Stimulated activated CD4-positive, alpha-beta T cell treated with anti-CD3 and anti-CD28 coated beads, Interleukin-4, amount 100 ng/mL, for 48 hours (primary cell): ENCODE measurements around the gene COMT.

Experiments used
- DNase-seq, 2 donors: peaks; one replicate each; pipeline ENCODE4 v3.0.0-alpha.2; 2020; ENCODE audit warnings: low read depth in 2 of 2

Gene COMT

DNA sequence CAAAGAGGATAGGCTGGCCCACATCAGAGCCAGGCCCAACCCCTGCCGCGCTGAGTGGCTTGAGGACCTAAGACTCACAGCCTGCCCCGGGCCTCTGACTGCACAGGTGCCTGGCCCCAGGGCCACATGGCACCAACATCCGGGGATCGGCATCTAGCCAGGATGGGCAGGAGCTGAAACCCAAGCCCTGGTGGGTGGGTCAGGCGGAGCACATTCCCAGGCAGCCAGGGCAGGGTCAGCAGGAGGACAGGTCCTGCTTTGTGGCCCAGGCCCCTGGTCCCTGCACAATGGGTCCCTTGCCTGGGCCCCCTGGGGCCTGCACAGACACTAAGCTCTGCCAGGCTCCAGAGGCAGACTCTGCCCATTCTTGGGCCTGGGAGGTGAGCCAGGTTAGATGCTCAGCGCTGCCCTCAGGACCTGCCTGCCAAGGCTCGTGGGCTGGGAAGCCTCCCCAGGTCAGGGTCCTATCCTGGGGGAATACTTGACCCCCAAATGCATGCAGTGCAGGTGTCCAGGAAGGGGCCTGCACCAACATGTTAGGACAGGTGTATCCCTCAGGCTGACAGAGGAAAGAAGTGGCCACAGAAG, 41.5 kb downstream of the COMT start:
- no peak for DNase-seq

DNA sequence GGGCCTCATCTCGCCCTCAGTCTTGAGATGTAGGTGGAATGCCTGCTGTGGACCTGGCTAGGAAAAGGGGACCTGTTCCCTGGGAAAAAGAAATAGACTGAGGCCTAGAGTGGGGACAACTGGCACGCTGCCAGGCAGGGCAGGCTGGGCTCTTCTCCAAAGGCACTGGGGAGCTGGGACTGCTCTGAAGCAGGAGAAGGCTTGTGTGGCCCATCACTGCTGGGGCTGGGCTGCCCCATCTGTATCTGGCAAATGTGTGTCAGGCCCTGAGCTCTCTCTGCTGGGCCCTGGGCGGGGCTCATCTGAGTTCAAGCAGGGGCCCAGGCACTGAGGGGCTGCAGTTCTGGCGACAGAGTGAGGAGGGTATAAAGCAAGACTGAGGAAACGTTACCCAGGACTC, 42.2 kb downstream of the COMT start:
- DNase-seq = no peak

DNA sequence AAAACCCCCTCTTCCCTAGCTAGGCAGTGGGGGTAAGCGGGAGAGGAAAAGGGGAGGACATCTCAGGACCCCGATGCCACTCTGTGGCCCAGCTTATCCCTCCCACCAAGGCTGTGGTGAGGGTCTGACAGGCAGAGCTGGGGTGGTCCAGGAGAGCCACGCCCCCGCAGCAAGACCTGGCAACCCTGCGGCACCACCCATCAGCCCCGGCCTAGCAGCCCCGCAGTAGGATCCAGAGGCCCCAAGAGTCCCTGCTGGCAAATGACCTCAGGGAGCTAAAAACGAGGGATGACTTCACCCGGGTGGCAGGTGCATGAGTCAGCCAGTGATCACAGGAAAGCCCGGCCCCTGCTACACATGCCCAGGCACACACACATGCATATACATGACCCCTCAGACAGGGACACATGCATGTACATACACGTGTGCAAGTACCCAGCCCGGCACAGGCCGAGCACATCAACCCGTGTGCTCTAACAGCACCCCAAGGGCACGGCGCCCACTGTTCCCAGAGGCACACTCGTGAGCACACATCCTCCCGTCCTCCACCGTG, 42.7 kb downstream of the COMT start:
- DNase-seq = no peak

GRCh38 chr22:19984851-19985811, 43.6 kb downstream of the COMT start:
- DNase-seq = no peak

DNA sequence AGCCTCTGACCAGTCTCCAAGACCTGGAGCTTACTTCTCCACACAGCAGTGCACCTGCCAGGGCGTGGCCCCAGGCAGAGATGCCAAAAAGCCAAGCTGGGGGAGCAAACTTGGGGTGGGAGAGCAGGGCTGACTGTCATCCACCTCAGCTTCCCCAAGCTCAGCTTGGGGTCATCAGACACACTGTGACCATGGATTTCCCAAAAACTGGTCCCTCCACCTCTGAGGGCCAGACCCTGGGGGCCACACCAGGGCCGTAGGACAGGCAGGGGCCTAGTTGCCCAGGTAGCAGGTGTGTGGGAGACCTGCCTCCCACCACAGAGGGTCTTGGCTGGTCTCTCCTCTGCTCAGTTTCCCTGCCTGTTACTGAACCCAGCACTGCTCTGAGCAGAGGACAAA, 44.4 kb downstream of the COMT start:
- no peak for DNase-seq

DNA sequence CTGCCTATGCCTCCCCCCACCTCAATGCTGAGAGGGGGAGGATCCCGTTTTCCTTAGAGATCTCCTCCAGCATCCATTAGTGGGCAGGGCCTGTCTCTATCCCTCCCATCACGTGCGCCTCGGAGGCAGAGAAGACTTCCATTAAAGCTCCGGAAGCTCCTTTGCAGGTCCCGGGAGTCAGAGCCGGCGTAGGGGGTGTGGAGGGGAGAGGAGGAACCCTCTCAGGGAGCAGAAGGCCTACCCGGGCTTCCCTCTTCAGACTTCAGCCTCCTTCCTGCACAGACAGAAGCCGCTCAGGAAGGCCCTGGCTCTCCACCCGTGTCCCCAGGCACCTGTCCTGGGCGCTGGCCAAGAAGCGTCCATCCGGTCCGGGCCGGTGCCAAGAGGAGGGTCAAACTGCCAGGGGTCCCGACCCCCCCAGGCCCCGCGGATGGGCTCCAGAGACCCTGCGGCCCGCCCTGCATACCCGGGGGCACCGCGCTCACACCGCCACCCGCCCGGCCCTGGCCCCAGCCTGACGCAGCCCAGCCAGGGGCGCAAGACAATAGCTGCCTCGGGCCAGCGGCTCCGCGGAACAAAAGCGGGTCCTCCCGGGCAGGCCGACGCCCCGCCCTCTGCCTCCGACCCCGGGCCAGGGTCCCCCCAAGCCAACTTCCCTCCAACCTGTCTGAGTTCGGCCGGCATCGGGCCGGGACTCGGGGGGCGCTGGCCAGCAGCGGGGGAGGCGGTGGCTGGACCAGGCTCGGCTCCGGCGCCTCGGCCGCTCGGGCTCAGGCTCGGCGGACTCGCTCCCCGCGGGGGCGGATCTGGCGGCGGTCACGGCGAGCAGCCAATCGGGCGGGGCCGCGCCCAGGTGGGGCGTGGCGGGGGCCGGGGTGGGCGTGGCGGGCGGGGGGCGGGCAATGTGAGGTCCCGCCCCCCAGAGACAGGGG, 45.1 kb downstream of the COMT start:
- peak; percentile 55 to 63 for DNase-seq

DNA sequence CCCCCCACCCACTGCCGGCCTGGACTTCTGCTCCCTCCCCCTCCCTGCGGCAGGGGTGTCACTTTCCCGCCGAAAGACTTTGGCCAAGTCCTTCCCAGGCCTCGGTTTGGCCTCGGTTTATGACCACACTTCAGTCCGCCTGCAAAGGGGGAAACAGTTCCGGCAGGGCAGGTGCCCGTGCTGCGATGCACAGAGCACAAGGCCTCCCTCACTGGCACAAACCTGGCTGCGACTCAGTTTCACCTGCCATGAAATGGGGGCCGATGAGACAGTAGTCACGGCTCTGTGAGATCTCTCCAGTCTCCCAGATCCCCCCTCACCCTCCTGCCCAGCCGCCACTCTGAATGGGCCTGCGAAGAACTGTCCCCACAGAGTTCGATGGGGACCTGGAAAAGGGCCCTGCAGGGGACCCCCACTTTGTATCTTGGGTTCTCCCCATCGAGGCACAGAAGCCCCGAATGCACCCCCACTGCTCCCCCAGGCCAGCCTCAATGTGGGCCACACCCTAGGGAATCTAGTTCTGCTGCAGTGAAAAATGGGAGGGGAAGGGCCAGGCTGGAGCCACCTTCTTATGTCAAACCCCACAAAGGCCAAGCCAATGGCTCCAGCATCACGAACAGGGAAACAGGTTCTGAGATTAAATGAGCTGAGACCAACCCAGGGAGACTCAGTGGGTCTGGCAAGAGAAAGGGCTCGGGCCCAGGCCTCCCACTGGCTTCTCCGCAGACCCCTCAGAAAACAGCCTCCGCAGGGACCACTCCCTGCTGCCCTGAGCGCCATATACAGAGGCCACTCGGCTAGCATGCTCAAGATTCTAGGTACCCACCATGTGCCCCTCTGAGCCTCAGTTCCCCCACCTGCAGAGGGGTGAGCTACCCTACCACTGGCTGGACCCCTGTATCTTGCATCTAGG, 46.1 kb downstream of the COMT start:
- DNase-seq = no peak

DNA sequence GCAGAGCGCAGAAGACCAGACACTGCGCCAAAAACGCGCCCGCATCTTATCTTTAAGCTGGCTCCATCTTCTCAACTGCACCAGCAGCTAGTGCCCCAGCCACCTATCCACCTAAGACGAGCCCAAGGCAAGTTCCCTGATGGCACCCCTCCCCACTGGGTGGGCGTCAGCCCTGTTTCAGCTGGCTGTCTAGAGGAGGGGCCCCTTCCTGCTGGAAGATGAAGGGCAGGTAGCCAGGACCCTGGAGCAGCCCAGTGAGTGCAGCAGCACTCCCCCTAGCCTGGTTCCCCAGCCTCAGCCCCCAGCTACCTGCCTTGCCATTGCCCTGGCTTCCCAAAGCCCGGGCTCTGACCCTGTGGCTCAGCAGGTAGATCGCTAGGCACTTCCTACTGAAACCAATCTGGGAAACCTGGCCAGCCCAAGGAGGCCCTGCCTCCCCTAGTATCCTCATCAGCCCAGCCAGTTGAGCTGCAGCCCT, 46.8 kb downstream of the COMT start:
- no peak for DNase-seq

DNA sequence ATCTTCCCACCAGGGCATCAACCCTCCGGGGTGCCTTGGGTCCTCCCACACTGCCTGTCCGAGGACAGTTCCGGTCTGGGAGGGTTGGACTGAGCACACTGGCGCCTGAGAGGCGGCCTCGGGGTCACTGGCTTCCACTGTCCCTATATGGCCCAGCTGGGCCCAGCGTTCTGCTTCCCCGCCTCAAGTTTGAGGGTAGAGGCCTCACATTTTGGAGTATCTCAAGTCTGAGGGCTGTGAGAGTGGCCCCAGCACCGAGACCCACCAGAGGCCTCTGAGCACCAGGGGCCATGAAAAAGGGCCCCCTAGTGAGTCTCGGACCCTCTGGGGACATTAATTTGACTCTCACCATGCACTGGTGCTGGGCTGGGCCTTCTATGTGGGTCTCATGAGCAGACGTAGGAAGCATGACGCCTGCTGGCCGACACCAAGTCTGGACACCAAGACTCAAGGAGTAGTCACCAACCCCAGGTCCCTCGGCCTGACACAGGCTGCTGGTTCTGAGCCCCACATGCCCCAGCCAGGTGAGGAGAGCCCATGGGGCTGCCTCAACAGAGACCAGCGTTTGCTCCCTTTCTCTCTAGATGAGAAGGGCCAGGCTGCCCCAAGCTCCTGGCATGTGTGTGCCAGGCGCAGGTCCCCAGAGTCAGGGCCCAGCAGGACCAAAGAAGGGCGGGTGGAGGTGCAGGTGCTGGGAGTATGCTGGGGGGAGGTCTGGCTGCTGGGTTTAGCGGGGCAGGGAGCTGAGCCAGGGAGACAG, 47.6 kb downstream of the COMT start:
- DNase-seq = no peak

DNA sequence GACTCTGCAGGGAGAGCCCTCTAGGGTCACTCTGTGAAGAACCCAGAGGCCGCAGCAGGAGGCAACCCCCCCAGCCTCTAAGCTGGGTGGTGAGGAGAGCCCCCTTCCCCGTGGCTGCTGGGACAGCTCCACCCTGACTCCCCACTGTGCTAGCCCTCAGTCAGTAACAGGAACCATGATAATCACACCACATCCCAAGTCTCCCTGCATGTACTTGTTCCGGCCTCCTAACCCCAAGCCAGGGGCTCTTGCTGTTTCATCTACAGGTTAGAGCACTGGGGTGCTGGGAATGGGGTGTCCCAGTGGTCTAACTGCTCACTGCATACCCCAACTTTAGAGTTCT, 48.1 kb downstream of the COMT start:
- DNase-seq = no peak

- no peak for DNase-seq
Observed at GRCh38 chr22:19990188-19990587, 48.6 kb downstream of the COMT start.

GRCh38 chr22:19990609-19991394, 49.2 kb downstream of the COMT start:
- DNase-seq = no peak

DNA sequence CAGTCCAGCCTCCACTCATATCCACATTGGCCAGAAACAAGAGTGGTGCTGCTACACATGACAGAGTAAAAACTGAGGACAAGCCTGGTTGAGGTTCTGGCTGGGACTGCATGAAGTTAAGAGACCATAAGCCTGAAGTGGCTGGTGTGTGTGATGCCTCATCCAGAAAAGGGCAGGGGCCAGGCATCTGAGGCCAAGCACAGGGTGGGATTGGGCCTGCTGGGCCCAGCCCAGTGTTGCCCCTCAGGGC, 49.7 kb downstream of the COMT start:
- DNase-seq = no peak

- DNase-seq = no peak
Observed at GRCh38 chr22:19991645-19992451, 50.3 kb downstream of the COMT start.

DNA sequence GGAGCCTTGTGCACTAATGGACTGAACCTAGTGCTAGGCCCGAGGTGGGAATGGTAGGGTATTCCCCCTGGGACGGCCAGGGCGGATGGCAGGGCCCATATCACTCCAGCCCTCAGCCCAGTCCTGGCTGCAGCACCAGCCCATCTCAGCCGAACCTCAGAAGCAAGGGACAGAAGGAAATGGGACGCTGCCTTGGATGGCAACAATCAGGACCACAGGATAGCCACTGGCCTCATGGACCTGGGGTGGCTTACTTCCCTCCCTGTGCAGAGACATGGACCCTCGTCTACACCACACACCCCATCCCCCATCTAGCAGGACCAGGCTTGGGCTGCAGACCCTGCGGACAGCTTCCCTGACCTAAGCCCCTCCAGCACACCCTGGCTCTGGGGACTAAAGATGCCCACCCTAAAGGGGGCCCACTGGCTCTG, 50.9 kb downstream of the COMT start:
- DNase-seq = no peak

DNA sequence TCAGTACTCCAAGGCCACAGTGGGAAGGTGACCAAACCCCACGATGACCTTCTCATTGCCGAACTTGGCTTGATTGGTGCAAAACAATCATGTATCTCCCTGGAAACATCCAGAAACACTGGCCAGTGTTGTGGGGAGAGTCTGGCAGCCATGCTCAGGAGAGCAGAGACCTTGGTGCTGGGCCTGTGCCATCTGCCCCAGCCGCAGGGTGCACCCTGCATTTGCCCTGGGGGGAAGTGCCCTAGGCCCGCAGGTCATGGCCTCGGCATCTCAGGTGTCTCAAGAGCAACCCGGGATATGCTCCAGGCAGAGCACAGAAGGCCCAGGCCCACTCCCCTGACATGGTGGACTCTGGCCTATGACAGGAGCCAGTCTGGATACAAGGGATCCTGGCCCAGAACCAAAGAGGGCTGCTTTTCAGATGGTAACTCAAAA, 51.4 kb downstream of the COMT start:
- no peak for DNase-seq

GRCh38 chr22:19993926-19994325, 52.4 kb downstream of the COMT start:
- DNase-seq = no peak

- no peak for DNase-seq
Observed at GRCh38 chr22:19994851-19995610, 53.5 kb downstream of the COMT start.
